Adrenal gland (tissue), 12 donors: ENCODE measurements around the gene ASB1. TPM values are rescaled to one million over a fixed set of nuclear protein-coding genes. Genes with fewer than 3 reads are reported as not detected.

Source experiments
- DNase-seq, 7 donors: peaks; one replicate each; pipeline ENCODE4 v3.0.0-alpha.2; 2019 to 2020
- H3K27ac ChIP-seq, 5 donors: fragments of 200-600 bp; sonication (generic) in 4 of 5; 1 replicate in 3 of 5; 2 replicates in 2 of 5; pipeline versions ENCODE4 v1.5.1 to v1.8.0; 2016 to 2020; ENCODE audit warnings: mild to moderate bottlenecking in 1 of 5
- H3K27me3 ChIP-seq: fragments of 200-600 bp; 2 replicates; pipeline ENCODE4 v1.8.0; 2021
- H3K36me3 ChIP-seq, 2 donors: fragments of 200-600 bp; replicated peaks in 1 of 2; 1 replicate in 1 of 2; 2 replicates in 1 of 2; pipeline versions ENCODE4 v1.5.1 to v1.8.0; 2018 to 2022
- H3K4me1 ChIP-seq, 2 donors: fragments of 200-600 bp; replicated peaks in 1 of 2; 1 replicate in 1 of 2; 2 replicates in 1 of 2; pipeline versions ENCODE4 v1.5.1 to v1.8.0; 2018 to 2021
- H3K4me3 ChIP-seq, 4 donors: fragments of 200-600 bp; sonication (generic) in 3 of 4; one replicate each; pipeline ENCODE4 v1.5.1; 2016 to 2018
- H3K9me3 ChIP-seq, 3 donors: fragments of 200-600 bp; sonication (generic) in 1 of 3; replicated peaks in 1 of 3; 1 replicate in 2 of 3; 2 replicates in 1 of 3; pipeline versions ENCODE4 v1.5.1 to v1.8.0; 2016 to 2021
- CTCF ChIP-seq, 6 experiments: fragments of 450-650 bp in 4 of 6; fragments of 200-600 bp in 2 of 6; sonication (generic) in 1 of 6; IDR thresholded peaks; 1 replicate in 5 of 6; 2 replicates in 1 of 6; pipeline versions ENCODE4 v1.5.1 to v1.8.0; 2016 to 2021; ENCODE audit warnings: antibody characterized with exemption in 6 of 6, mild to moderate bottlenecking in 2 of 6, moderate library complexity in 1 of 6
- POLR2A ChIP-seq, 2 donors: fragments of 450-650 bp; IDR thresholded peaks; one replicate each; pipeline ENCODE4 v1.6.1; 2017; ENCODE audit warnings: antibody characterized with exemption in 2 of 2, mild to moderate bottlenecking in 2 of 2, moderate library complexity in 1 of 2
- WGBS, 4 donors: extraction: QIAGEN DNeasy Blood & Tissue Kit in 2 of 4; methylation state at CpG; one replicate each; pipeline versions ENCODE4 v1.1.5 to v1.1.7; 2013 to 2017; 5-methylcytosine and 5-hydroxymethylcytosine counted together
- intact Hi-C, 2 donors: fragments of 100-400 bp; cut with DNase I; formaldehyde crosslinking; loops; one replicate each; pipeline versions ENCODE4 v1.14.1 to v1.15.0; 2022 to 2023
- polyA plus RNA-seq, 3 donors: library from polyadenylated mRNA; stranded (reverse); fragments of 200-250 nt in 2 of 3; fragments of 350-450 nt in 1 of 3; fragmentation: Illumina TruSeq in 1 of 3; extraction: RNeasy Lipid Tissue Mini Kit (QIAGEN cat#74804) in 1 of 3; gene quantifications; one replicate each; pipeline ENCODE4 v1.2.3, GENCODE V29; 2013 to 2014
- total RNA-seq, 9 donors: library from RNA; depleted of rRNA in 4 of 9; stranded (reverse); fragments of >200 nt in 4 of 9; fragments of 120-200 nt in 1 of 9; fragmentation: NEBNext Ultra II Directional in 1 of 9; extraction: Animal tissue kit (Norgen Biotek cat#: 25700) in 1 of 9; gene quantifications; one replicate each; pipeline versions ENCODE4 v1.1.0 to v1.2.4, GENCODE V29; 2013 to 2023
- donor health status: healthy with polysubstance abuse.
- donor health status: Bipolar disorder and iron deficiency.
- donor health status: DM: yes; HTN: yes; CAD: no.
- donor health status: DM: no; HTN: no; CAD: no.
- donor health status: DM: no; HTN: no; CAD: no.
- donor health status: DM: yes; HTN: yes; CAD: no.

Gene ASB1
- total and polyA plus RNA-seq, 12 donors: 12.2 to 28.8 (median 19.6) TPM

DNA sequence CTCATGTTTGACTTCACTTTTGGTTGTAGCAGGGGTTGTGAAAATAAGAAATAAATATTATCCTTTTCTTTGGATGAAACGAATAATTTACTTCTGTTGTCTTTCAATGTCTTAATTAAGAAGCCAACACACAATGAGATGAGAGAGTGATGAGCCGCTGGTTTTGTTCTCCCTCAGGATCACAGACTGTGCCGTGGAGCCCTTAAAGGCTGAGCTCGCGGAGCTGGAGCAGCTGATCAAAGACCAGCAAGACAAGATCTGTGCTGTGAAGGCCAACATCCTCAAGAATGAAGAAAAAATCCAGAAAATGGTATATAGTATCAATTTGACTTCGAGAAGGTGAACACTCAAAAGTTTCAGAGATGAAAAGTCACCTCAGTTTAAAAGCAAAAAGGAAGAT, 28.1 kb upstream of the ASB1 start:
- intact Hi-C loops: no loop called here

DNA sequence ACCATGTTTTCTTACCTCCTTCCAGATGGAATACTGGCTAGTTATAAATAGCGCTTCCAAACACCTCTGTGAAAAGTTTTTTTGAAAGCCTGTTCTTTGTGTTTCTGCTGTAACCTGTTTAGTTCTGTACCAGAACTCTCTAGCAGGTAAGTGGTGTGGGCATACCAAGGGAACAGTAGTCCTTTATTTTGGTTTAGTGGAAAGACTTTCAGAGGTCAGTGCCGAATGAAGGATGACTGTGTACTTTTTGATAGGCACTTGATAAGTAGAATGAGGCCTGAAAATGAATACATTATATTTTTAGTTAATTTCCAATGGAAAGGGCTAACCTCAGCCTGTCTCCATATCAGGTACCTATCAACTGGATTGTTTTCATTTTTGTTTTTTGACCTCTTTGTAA, 27.6 kb upstream of the ASB1 start:
- no peaks in the 10 kb centered on the region for H3K27me3 ChIP-seq
- WGBS, 4 donors: 88 to 97% (median 93%) methylated on average over 2 of the region's 2 CpGs
- intact Hi-C loops: no loop called here

More for the DNA sequence above, 28.1 kb upstream of the ASB1 start:
- Histone ChIP-seq H3K4me1 (no peaks in the 10 kb centered on the region), H3K27me3 (no peaks in the 10 kb centered on the region), H3K4me3 (no peak overlapping the region), H3K27ac (no peak overlapping the region), H3K9me3 (no peaks in the 10 kb centered on the region), H3K36me3 (peaks cover 0 to 10% of the 10 kb centered on the region in 2 donors)
- 88 to 89% (median 88%) methylated on average over 6 of the region's 6 CpGs for WGBS, 4 donors
- TF ChIP-seq POLR2A (IDR thresholded peaks at IDR 0.05) (no peak), CTCF (IDR thresholded peaks at IDR 0.05) (no peak)
- no peak for DNase-seq

DNA sequence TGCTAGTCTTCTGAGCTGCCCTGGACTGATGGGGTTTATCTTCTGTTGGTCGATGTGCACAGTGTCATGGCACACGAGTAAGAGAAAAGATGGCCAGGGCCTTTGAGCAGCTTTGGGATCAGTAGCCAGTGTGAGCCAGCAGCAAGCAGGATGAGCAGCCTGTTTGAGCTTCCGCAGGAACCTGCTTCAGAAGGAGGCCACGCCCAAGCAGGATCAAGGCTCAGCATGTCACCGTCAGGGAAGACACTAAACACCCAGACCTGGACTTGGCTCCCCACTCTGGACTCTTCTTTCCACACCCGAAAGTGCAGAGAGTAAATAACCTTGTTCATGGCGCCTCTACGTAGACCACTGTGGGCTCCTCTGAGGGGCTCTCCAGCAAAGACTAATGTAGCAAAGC, 25.2 kb upstream of the ASB1 start:
- H3K27me3 ChIP-seq: no peaks in the 10 kb centered on the region
- no peak for TF ChIP-seq POLR2A (IDR thresholded peaks at IDR 0.05)
- TF ChIP-seq CTCF (IDR thresholded peaks at IDR 0.05): no peak
- DNase-seq: no peak
- WGBS, 4 donors: 91 to 96% (median 95%) methylated on average over 8 of the region's 8 CpGs
- no peaks in the 10 kb centered on the region for H3K4me1 ChIP-seq
- H3K4me3 ChIP-seq: no peak overlapping the region
- intact Hi-C loops: no loop called here
- H3K9me3 ChIP-seq: no peaks in the 10 kb centered on the region
- peaks cover 0 to 10% of the 10 kb centered on the region in 2 donors for H3K36me3 ChIP-seq
- H3K27ac ChIP-seq: no peak overlapping the region

More for the DNA sequence above, 27.6 kb upstream of the ASB1 start:
- Histone ChIP-seq H3K36me3 (peaks cover 0 to 10% of the 10 kb centered on the region in 2 donors), H3K4me1 (no peaks in the 10 kb centered on the region), H3K4me3 (no peak overlapping the region), H3K27ac (no peak overlapping the region), H3K9me3 (no peaks in the 10 kb centered on the region)
- TF ChIP-seq CTCF (IDR thresholded peaks at IDR 0.05) (no peak), POLR2A (IDR thresholded peaks at IDR 0.05) (no peak)
- DNase-seq: no peak

- no peak for DNase-seq
- WGBS, 4 donors: 94 to 96% (median 95%) methylated on average over 21 of the region's 21 CpGs
- Histone ChIP-seq H3K36me3 (peaks cover 0 to 8% of the 10 kb centered on the region in 2 donors), H3K9me3 (no peaks in the 10 kb centered on the region), H3K4me1 (no peaks in the 10 kb centered on the region), H3K27me3 (no peaks in the 10 kb centered on the region), H3K27ac (no peak overlapping the region), H3K4me3 (no peak overlapping the region)
- TF ChIP-seq CTCF (IDR thresholded peaks at IDR 0.05) (no peak), POLR2A (IDR thresholded peaks at IDR 0.05) (no peak)
- intact Hi-C loops: no loop called here
Measured at GRCh38 chr2:238403632-238404405, 22.9 kb upstream of the ASB1 start.
